GM18861 (cell line): ENCODE data around the gene CCL8.

Source experiments
- ATAC-seq: cut with Tn5 transposase; IDR thresholded peaks from one replicate; pipeline ENCODE4 v1.9.1; 2021; ENCODE audit not compliant: unreplicated experiment

The CCL8 gene

GRCh38 chr17:34366529-34367107, 47.4 kb downstream of the CCL8 start:
- ATAC-seq = no peak

- ATAC-seq = no peak
Observed at GRCh38 chr17:34367486-34368195, 48.4 kb downstream of the CCL8 start.

DNA sequence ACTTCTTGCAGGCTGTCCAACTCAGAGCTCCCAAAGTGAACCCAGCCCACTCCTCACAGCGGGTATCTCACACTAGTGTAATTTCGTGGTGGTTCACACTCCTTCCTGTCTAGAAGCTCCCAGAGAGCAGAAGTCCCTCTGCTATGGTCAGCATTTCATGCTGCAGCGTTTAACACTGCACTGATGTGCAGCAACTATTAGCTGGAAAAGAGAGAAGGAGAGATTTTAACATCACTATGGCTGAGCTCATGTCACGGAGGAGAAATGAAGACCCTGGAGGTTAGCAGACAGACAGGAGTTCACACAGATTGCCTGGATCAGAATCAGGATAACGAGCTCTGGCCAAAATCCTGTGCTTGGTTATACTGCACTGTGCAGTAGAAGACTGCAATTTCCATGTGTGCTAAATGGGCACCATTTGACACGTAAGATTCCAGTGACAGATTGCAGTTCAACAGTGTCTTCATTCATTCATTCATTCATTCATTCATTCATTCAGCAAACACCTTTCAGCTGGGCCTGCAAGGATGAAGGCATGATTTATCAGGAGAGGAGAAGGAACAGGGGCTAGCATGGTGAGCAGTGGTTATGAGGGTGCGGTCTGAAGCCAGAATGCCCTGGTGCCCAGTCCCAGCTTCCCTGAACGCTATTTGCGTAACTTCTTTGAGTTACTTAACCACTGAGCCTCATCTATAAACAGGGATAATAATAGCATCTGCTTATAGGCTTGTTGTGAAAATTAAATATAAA, 49.1 kb downstream of the CCL8 start:
- ATAC-seq = no peak

DNA sequence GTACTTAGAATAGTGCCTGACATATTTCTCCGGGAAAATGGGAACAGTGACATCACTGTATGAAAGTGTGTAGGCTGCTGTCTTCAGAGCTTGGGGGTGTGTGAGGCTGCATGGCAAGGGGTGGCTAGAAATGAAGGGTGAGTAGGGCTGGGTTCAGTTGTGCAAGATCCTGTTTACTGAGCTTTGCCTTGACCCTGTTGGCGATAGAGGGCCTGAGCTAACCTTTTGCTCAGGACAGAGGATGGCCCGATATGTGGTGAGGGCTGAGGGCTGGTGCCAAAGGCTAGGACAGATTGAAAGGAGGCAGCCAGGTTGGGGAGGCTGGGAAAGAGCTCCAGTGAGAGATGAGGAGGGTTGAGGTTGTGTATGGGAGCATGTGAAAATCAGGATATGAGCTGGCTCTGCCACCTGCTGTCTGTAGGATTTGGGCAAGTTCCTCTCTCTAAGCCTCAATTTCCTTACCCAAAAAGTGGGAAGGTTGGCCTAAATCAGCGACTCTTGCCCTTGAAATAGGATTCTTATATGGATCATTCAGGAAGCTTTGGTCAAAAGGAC, 49.8 kb downstream of the CCL8 start:
- no peak for ATAC-seq

- no peak for ATAC-seq
Observed at GRCh38 chr17:34369571-34369970, 50.3 kb downstream of the CCL8 start.

DNA sequence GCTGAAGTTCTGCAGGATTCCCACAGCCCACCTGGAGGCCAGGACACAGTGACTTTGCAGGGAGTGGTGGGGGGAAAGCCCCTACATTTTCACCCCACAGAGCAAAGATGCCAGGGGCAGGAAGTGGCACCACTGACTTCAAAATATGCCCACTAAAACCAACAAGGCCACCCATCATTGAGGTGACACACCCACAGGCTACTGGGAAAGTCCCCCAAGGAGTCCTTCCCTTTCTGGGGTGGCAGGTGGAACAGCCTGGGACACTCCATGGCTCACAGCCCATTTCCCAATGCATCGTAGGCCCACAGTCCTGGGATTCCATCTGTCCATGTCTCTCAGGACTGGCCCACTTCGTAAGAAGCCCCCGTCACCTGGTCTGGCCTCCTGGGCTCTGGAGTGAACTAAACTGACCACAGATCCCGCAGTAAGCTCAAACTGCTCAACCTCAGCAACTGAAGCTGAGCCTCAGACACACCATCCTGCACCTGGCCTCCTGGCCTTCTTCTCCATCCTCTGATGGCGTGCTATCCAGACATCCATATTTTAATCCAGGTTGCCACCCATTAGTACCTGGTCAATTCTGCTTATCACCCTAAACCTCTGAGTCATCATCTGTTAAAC, 51.3 kb downstream of the CCL8 start:
- ATAC-seq = no peak

- no peak for ATAC-seq
Observed at GRCh38 chr17:34370997-34371395, 51.8 kb downstream of the CCL8 start.
